ENCODE results near the gene CLSTN3. TPM values are rescaled to one million over a fixed set of nuclear protein-coding genes. Genes with fewer than 3 reads are reported as not detected.
A peak's percentile ranks its signal among the peaks of the same experiment; 100 is the strongest.

CLSTN3 gene
- total and polyA plus RNA-seq, 2 of the 13 experiments (the other 11 are each of a cell fraction or from before 2014, with no cell fraction given), result 26.2 to 94.1 TPM

DNA sequence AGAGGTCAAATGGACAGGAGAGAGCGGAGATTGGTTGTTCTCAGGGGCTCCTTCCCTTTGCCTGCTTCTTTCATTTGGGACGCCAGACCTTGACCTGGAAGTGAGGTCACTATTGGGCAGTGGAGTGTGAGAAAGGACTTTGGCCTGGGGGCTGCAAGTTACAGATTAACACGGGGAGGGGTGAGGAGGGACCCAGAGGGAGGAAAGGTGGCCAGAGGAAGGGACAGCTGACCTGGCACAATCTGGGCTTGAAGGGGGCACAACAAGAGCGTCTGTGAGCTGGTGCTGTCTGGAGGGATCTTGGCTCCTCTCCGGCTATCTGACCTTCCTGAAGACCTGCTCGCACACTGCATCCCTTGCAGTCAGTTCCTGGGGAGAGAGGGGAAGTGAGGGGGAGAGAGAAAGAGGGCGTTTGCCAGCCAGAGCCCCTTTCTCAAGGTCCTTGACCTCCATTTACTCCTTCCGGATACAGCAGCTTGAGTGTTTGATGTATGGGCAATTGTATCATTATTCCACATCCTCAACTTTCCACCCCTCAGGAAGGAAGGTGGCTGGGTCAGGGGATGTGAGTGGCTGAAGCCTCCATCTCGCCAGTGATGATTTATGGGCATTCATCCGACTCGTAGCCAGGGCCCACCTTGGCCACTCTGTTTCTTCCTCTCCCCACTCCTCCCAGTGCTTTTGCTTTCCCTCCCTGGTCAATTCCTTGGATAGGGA, 6.2 kb upstream of the CLSTN3 start (continued):
- TF ChIP-seq, protein P1, sequence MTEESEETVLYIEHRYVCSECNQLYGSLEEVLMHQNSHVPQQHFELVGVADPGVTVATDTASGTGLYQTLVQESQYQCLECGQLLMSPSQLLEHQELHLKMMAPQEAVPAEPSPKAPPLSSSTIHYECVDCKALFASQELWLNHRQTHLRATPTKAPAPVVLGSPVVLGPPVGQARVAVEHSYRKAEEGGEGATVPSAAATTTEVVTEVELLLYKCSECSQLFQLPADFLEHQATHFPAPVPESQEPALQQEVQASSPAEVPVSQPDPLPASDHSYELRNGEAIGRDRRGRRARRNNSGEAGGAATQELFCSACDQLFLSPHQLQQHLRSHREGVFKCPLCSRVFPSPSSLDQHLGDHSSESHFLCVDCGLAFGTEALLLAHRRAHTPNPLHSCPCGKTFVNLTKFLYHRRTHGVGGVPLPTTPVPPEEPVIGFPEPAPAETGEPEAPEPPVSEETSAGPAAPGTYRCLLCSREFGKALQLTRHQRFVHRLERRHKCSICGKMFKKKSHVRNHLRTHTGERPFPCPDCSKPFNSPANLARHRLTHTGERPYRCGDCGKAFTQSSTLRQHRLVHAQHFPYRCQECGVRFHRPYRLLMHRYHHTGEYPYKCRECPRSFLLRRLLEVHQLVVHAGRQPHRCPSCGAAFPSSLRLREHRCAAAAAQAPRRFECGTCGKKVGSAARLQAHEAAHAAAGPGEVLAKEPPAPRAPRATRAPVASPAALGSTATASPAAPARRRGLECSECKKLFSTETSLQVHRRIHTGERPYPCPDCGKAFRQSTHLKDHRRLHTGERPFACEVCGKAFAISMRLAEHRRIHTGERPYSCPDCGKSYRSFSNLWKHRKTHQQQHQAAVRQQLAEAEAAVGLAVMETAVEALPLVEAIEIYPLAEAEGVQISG (CRISPR knock-in tag; IDR thresholded peaks at IDR 0.05), result peak; percentile 63; the same call in 1 of the 2 replicates
- TF ChIP-seq, protein P2, sequence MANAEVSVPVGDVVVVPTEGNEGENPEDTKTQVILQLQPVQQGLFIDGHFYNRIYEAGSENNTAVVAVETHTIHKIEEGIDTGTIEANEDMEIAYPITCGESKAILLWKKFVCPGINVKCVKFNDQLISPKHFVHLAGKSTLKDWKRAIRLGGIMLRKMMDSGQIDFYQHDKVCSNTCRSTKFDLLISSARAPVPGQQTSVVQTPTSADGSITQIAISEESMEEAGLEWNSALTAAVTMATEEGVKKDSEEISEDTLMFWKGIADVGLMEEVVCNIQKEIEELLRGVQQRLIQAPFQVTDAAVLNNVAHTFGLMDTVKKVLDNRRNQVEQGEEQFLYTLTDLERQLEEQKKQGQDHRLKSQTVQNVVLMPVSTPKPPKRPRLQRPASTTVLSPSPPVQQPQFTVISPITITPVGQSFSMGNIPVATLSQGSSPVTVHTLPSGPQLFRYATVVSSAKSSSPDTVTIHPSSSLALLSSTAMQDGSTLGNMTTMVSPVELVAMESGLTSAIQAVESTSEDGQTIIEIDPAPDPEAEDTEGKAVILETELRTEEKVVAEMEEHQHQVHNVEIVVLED (CRISPR knock-in tag; IDR thresholded peaks at IDR 0.05; ENCODE audit: borderline replicate concordance), result 0 out of 2 replicates have a peak, but pooled peaks have one; percentile 22
- TF ChIP-seq ZMYM4 (CRISPR knock-in tag; IDR thresholded peaks at IDR 0.05), result 0 out of 2 replicates have a peak, but pooled peaks have one; percentile 32
- TF ChIP-seq TBX2 (CRISPR knock-in tag; IDR thresholded peaks at IDR 0.05; ENCODE audit: borderline replicate concordance), result peak; percentile 75; the same call in 1 of the 2 replicates
- 0 out of 2 replicates have a peak, but pooled peaks have one; percentile 34 for TF ChIP-seq SRY (CRISPR knock-in tag; IDR thresholded peaks at IDR 0.05)
- TF ChIP-seq SNAI1 (CRISPR knock-in tag; IDR thresholded peaks at IDR 0.05; ENCODE audit: borderline replicate concordance), result no peak
- peak; percentile 85 for TF ChIP-seq SPEN (CRISPR knock-in tag; IDR thresholded peaks at IDR 0.05; ENCODE audit: low read depth)
- TF ChIP-seq GFI1 (CRISPR knock-in tag; IDR thresholded peaks at IDR 0.05; ENCODE audit: borderline replicate concordance), result no peak
- no peak for TF ChIP-seq ZFYVE20 (CRISPR knock-in tag; IDR thresholded peaks at IDR 0.05; ENCODE audit: borderline replicate concordance, low read depth)
- peak; percentile 79 for TF ChIP-seq SAP130 (CRISPR knock-in tag; IDR thresholded peaks at IDR 0.05; ENCODE audit: low read depth)
- TF ChIP-seq, protein P3, sequence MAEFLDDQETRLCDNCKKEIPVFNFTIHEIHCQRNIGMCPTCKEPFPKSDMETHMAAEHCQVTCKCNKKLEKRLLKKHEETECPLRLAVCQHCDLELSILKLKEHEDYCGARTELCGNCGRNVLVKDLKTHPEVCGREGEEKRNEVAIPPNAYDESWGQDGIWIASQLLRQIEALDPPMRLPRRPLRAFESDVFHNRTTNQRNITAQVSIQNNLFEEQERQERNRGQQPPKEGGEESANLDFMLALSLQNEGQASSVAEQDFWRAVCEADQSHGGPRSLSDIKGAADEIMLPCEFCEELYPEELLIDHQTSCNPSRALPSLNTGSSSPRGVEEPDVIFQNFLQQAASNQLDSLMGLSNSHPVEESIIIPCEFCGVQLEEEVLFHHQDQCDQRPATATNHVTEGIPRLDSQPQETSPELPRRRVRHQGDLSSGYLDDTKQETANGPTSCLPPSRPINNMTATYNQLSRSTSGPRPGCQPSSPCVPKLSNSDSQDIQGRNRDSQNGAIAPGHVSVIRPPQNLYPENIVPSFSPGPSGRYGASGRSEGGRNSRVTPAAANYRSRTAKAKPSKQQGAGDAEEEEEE (CRISPR knock-in tag; IDR thresholded peaks at IDR 0.05; ENCODE audit: borderline replicate concordance), result no peak
- TF ChIP-seq ZFP90 (CRISPR knock-in tag; IDR thresholded peaks at IDR 0.05; ENCODE audit: borderline replicate concordance), result peak; percentile 36; the same call in 1 of the 2 replicates
- no peak for TF ChIP-seq RFX5 (IDR thresholded peaks at IDR 0.05; ENCODE audit: low read depth, low read length)
- TF ChIP-seq ZNF329 (CRISPR knock-in tag; IDR thresholded peaks at IDR 0.05; ENCODE audit: low read depth), result no peak
- TF ChIP-seq, protein P4, sequence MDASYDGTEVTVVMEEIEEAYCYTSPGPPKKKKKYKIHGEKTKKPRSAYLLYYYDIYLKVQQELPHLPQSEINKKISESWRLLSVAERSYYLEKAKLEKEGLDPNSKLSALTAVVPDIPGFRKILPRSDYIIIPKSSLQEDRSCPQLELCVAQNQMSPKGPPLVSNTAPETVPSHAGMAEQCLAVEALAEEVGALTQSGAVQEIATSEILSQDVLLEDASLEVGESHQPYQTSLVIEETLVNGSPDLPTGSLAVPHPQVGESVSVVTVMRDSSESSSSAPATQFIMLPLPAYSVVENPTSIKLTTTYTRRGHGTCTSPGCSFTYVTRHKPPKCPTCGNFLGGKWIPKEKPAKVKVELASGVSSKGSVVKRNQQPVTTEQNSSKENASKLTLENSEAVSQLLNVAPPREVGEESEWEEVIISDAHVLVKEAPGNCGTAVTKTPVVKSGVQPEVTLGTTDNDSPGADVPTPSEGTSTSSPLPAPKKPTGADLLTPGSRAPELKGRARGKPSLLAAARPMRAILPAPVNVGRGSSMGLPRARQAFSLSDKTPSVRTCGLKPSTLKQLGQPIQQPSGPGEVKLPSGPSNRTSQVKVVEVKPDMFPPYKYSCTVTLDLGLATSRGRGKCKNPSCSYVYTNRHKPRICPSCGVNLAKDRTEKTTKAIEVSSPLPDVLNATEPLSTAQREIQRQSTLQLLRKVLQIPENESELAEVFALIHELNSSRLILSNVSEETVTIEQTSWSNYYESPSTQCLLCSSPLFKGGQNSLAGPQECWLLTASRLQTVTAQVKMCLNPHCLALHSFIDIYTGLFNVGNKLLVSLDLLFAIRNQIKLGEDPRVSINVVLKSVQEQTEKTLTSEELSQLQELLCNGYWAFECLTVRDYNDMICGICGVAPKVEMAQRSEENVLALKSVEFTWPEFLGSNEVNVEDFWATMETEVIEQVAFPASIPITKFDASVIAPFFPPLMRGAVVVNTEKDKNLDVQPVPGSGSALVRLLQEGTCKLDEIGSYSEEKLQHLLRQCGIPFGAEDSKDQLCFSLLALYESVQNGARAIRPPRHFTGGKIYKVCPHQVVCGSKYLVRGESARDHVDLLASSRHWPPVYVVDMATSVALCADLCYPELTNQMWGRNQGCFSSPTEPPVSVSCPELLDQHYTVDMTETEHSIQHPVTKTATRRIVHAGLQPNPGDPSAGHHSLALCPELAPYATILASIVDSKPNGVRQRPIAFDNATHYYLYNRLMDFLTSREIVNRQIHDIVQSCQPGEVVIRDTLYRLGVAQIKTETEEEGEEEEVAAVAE (CRISPR knock-in tag; IDR thresholded peaks at IDR 0.05; ENCODE audit: borderline replicate concordance), result 0 out of 2 replicates have a peak, but pooled peaks have one; percentile 39
- TF ChIP-seq NR3C1 (CRISPR knock-in tag; IDR thresholded peaks at IDR 0.05), result no peak
- peak; percentile 59 for TF ChIP-seq CEBPG (CRISPR knock-in tag; IDR thresholded peaks at IDR 0.05)
- no peak for TF ChIP-seq ZNF670 (CRISPR knock-in tag; IDR thresholded peaks at IDR 0.05; ENCODE audit: borderline replicate concordance)

Measured in HepG2 (cell line).